ENCODE data around the gene SLCO3A1.

SLCO3A1 gene

DNA sequence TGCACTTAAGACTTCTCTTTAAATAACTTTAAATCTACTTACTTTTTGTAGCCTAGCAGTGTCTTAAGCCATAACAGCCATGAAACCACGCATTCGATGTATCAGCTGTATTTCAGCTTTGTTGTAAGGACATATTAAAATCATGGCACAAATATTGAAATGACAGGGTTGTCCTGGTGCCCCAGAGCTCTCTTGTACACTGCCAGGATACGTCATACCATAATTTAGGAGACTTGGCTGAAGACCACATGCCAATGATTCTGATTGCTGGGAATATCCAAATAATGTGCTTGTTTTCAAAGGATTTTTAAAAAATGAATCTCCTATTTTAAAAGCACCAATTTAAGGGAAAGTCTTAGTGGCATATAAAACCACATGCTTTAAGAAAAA is 265.4 kb downstream of the SLCO3A1 start:
- TF ChIP-seq, protein P1, sequence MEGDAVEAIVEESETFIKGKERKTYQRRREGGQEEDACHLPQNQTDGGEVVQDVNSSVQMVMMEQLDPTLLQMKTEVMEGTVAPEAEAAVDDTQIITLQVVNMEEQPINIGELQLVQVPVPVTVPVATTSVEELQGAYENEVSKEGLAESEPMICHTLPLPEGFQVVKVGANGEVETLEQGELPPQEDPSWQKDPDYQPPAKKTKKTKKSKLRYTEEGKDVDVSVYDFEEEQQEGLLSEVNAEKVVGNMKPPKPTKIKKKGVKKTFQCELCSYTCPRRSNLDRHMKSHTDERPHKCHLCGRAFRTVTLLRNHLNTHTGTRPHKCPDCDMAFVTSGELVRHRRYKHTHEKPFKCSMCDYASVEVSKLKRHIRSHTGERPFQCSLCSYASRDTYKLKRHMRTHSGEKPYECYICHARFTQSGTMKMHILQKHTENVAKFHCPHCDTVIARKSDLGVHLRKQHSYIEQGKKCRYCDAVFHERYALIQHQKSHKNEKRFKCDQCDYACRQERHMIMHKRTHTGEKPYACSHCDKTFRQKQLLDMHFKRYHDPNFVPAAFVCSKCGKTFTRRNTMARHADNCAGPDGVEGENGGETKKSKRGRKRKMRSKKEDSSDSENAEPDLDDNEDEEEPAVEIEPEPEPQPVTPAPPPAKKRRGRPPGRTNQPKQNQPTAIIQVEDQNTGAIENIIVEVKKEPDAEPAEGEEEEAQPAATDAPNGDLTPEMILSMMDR (IDR thresholded peaks at IDR 0.05): no peak
- Histone ChIP-seq H3K4me3 (ENCODE audit: low read depth, low read length) (no peak overlapping the region), H3K27ac (no peak overlapping the region), H3K4me1 (peaks cover 16% of the 10 kb centered on the region), H3K36me3 (ENCODE audit: control insufficient read depth, insufficient read depth, low read length) (no peaks in the 10 kb centered on the region), H3K27me3 (ENCODE audit: control insufficient read depth, insufficient read depth, low read length) (no peaks in the 10 kb centered on the region), H2AFZ (no peak overlapping the region), H3K4me2 (ENCODE audit: low read length) (no peak overlapping the region), H3K9me3 (ENCODE audit: control insufficient read depth, low read length) (no peaks in the 10 kb centered on the region), H3K9ac (no peak overlapping the region), H3K79me2 (no peaks in the 10 kb centered on the region)

- no peaks in the 10 kb centered on the region for H3K36me3 ChIP-seq (ENCODE audit: control insufficient read depth, insufficient read depth, low read length)
- no peak overlapping the region for H3K27ac ChIP-seq
- TF ChIP-seq, protein P1 (IDR thresholded peaks at IDR 0.05): no peak
- no peaks in the 10 kb centered on the region for H3K9me3 ChIP-seq (ENCODE audit: control insufficient read depth, low read length)
- peaks cover 16% of the 10 kb centered on the region for H3K4me1 ChIP-seq
- no peak overlapping the region for H3K4me2 ChIP-seq (ENCODE audit: low read length)
- H2AFZ ChIP-seq: no peak overlapping the region
- no peak overlapping the region for H3K9ac ChIP-seq
- no peaks in the 10 kb centered on the region for H3K79me2 ChIP-seq
- H3K27me3 ChIP-seq (ENCODE audit: control insufficient read depth, insufficient read depth, low read length): no peaks in the 10 kb centered on the region
- no peak overlapping the region for H3K4me3 ChIP-seq (ENCODE audit: low read depth, low read length)
Observed at GRCh38 chr15:92120094-92120795, 266.7 kb downstream of the SLCO3A1 start.

GRCh38 chr15:92121047-92121446 is 267.5 kb downstream of the SLCO3A1 start:
- H3K9me3 ChIP-seq (ENCODE audit: control insufficient read depth, low read length): no peaks in the 10 kb centered on the region
- no peak overlapping the region for H3K4me3 ChIP-seq (ENCODE audit: low read depth, low read length)
- peaks cover 16% of the 10 kb centered on the region for H3K4me1 ChIP-seq
- H3K27ac ChIP-seq: no peak overlapping the region
- H3K79me2 ChIP-seq: no peaks in the 10 kb centered on the region
- no peaks in the 10 kb centered on the region for H3K27me3 ChIP-seq (ENCODE audit: control insufficient read depth, insufficient read depth, low read length)
- no peak overlapping the region for H3K9ac ChIP-seq
- H2AFZ ChIP-seq: no peak overlapping the region
- TF ChIP-seq, protein P1 (IDR thresholded peaks at IDR 0.05): no peak
- no peak overlapping the region for H3K4me2 ChIP-seq (ENCODE audit: low read length)
- H3K36me3 ChIP-seq (ENCODE audit: control insufficient read depth, insufficient read depth, low read length): no peaks in the 10 kb centered on the region

DNA sequence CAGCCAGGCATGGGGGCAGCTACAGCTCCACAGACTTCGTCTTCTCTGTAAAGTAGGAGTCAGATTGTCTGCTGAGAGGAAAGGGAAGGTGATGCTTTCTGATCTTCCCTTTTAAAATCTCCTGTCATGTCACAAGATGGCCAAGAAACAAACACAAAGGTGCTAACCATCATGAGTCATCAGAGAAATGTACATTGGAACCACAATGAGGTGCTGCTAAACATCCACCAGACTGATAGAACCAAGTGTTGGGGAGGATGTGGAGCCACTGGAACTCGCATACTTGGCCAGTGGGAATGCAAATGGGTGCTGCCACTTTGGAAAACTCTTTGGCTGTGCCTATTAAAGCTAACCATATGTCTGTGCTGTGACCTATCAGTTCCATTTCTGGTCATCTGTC is 268.8 kb downstream of the SLCO3A1 start:
- H3K79me2 ChIP-seq: no peaks in the 10 kb centered on the region
- TF ChIP-seq, protein P1 (IDR thresholded peaks at IDR 0.05): no peak
- H3K27me3 ChIP-seq (ENCODE audit: control insufficient read depth, insufficient read depth, low read length): no peaks in the 10 kb centered on the region
- H2AFZ ChIP-seq: no peak overlapping the region
- no peak overlapping the region for H3K27ac ChIP-seq
- H3K9ac ChIP-seq: no peak overlapping the region
- H3K36me3 ChIP-seq (ENCODE audit: control insufficient read depth, insufficient read depth, low read length): no peaks in the 10 kb centered on the region
- no peak overlapping the region for H3K4me3 ChIP-seq (ENCODE audit: low read depth, low read length)
- H3K4me1 ChIP-seq: peaks cover 11% of the 10 kb centered on the region
- H3K9me3 ChIP-seq (ENCODE audit: control insufficient read depth, low read length): no peaks in the 10 kb centered on the region
- no peak overlapping the region for H3K4me2 ChIP-seq (ENCODE audit: low read length)
